ENCODE results near the gene DAAM1.

Gene DAAM1

DNA sequence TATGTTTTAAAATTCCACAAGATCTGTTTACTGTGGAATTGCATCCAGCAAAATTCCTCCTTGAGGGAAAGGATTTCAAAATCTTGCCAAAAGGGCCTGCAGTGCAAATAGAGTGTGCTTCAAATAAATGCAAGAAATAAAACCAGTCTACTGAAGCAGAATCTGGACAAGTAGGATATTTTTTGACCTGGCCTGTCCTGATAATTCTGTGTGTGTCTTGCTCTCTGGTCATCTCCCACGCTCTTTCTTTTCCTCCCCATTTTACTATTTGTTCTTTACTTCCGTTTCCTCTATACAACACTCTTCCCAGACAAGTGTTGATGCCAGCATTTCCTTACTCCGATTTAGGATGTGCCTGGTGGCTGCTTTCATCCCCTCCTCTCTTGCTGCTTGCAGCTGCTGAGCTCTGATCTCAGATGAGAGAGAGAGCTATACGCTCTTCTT, 160.8 kb downstream of the DAAM1 start:
- in situ Hi-C loops (cut with HindIII; ENCODE audit: low sequenced_read_pairs), result no loop called here
- TF ChIP-seq, protein P1, sequence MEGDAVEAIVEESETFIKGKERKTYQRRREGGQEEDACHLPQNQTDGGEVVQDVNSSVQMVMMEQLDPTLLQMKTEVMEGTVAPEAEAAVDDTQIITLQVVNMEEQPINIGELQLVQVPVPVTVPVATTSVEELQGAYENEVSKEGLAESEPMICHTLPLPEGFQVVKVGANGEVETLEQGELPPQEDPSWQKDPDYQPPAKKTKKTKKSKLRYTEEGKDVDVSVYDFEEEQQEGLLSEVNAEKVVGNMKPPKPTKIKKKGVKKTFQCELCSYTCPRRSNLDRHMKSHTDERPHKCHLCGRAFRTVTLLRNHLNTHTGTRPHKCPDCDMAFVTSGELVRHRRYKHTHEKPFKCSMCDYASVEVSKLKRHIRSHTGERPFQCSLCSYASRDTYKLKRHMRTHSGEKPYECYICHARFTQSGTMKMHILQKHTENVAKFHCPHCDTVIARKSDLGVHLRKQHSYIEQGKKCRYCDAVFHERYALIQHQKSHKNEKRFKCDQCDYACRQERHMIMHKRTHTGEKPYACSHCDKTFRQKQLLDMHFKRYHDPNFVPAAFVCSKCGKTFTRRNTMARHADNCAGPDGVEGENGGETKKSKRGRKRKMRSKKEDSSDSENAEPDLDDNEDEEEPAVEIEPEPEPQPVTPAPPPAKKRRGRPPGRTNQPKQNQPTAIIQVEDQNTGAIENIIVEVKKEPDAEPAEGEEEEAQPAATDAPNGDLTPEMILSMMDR (IDR thresholded peaks at IDR 0.05; ENCODE audit: low read depth, low read length), result no peak
- no peak for DNase-seq (ENCODE audit: low read depth, low spot score)
- H3K4me3 ChIP-seq (ENCODE audit: low read depth, low read length), result no peak overlapping the region

DNA sequence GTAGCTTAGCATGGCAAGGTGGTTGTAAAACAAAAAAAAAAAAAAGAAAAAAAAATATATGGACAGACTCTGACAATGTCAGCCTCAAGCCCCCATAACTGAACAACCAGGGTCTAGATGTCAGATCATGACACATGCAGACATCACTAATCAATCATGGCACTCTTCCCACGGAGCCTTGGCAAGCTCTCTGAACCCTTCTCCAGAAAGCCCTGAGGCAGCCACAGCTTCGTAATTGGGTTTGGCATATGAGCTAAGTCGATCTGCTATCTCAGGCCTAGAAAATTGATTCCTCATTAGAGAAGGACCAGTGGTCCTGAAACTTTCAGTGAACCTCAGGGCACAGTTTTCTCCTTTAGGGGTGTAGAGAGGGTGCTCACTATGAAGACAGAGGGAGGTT, 164.5 kb downstream of the DAAM1 start:
- TF ChIP-seq, protein P1 (IDR thresholded peaks at IDR 0.05; ENCODE audit: low read depth, low read length), result no peak
- in situ Hi-C loops (cut with HindIII; ENCODE audit: low sequenced_read_pairs), result no loop called here
- DNase-seq (ENCODE audit: low read depth, low spot score), result no peak
- no peak overlapping the region for H3K4me3 ChIP-seq (ENCODE audit: low read depth, low read length)

DNA sequence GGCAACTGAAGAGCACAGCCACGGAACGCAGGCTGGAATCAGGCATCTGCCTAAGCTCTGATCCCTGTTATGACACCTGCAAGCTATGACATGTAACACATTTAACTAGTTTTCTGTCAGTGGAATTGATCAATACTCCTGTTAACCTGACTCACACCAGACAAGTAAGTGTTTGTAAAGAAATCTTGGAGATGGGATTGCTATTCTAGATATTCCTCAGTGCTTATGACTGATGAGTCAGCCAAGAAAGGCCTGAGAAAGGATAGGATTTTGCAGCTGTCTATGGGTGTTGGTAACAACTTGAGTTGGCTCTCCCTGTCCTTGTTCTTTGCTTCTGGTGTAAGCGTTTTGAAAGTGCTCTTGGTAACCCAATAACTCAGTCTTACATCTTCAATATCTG, 166.2 kb downstream of the DAAM1 start:
- TF ChIP-seq, protein P1 (IDR thresholded peaks at IDR 0.05; ENCODE audit: low read depth, low read length), result no peak

DNA sequence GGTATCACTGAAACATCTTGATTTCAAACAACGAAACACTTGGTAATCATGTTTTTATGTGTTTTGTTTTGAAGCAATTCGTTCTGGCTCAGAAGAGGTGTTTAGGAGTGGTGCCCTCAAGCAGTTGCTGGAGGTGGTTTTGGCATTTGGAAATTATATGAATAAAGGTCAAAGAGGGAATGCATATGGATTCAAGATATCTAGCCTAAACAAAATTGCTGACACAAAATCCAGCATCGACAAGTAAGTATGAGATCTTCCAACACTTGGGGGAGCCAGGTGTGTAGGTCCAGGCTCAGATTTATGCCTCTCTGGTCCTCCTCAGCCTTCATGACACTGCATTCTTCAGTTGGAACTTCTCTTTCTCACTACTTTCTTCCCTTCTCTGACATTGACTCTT, 166.6 kb downstream of the DAAM1 start:
- TF ChIP-seq, protein P1 (IDR thresholded peaks at IDR 0.05; ENCODE audit: low read depth, low read length), result no peak
- no peak overlapping the region for H3K4me3 ChIP-seq (ENCODE audit: low read depth, low read length)
- in situ Hi-C loops (cut with HindIII; ENCODE audit: low sequenced_read_pairs), result no loop called here
- no peak for DNase-seq (ENCODE audit: low read depth, low spot score)

More for the DNA sequence above, 166.2 kb downstream of the DAAM1 start:
- DNase-seq (ENCODE audit: low read depth, low spot score), result no peak
- in situ Hi-C loops (cut with HindIII; ENCODE audit: low sequenced_read_pairs), result no loop called here
- H3K4me3 ChIP-seq (ENCODE audit: low read depth, low read length), result no peak overlapping the region

DNA sequence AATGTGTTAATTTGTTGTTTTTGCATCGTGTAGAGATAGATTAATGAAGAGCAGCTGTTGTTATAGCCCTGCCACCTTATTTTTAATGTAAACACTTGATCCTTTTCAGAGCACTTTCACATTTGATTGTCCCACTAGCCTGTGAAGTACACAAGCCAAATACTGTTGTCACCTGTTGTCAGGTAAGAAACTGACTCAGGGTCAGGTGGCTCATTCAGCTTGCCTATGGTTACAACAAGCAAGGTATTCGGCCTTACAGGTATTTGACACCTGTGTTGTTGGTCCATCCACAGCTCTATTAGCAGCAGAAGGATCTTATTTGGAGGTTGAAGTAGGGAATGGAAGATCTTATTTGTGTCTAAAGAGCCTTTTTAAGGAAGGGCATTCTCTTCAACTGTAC, 167.8 kb downstream of the DAAM1 start:
- no peak for DNase-seq (ENCODE audit: low read depth, low spot score)
- in situ Hi-C loops (cut with HindIII; ENCODE audit: low sequenced_read_pairs), result no loop called here
- TF ChIP-seq, protein P1 (IDR thresholded peaks at IDR 0.05; ENCODE audit: low read depth, low read length), result no peak
- no peak overlapping the region for H3K4me3 ChIP-seq (ENCODE audit: low read depth, low read length)

DNA sequence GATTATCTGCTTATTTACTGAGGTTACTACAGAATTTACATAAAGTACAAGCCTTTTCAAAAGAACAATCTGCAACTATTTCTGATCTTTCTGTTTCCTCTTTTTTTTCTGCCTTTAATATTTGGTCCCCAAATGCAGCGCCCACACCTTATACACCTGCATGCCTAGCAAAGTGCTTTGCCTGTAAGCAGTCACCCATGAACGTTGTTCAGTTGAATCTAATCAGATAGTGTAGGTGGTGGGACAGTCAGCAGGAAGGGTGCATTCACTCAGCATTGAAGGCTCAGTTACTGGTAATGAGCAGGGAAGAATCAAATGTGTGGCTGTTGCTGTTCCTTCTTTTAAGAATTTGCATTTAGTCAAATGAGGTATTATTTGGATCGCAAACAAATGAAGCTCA, 168.3 kb downstream of the DAAM1 start:
- TF ChIP-seq, protein P1 (IDR thresholded peaks at IDR 0.05; ENCODE audit: low read depth, low read length), result no peak
- no peak overlapping the region for H3K4me3 ChIP-seq (ENCODE audit: low read depth, low read length)
- no peak for DNase-seq (ENCODE audit: low read depth, low spot score)
- in situ Hi-C loops (cut with HindIII; ENCODE audit: low sequenced_read_pairs), result no loop called here

DNA sequence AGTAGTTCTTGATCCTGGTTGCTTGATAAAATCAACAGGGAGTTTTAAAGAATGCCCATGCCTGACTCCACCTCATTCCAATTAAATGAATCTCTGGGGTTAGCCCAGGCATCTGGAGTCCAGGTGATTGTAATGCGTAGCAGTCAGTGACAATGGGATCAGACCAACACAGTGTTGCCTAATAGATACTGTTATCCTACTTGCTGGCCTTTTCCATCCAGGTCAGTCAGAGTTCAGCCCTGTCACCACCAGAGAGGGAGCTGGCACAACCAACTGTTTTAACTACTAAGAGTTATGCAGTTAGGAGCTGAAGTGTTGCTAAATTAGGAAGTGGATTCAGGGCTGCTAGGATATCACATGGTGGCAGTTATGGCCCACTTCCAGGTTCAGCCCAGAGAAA, 169.6 kb downstream of the DAAM1 start:
- TF ChIP-seq, protein P1 (IDR thresholded peaks at IDR 0.05; ENCODE audit: low read depth, low read length), result no peak
- H3K4me3 ChIP-seq (ENCODE audit: low read depth, low read length), result no peak overlapping the region
- in situ Hi-C loops (cut with HindIII; ENCODE audit: low sequenced_read_pairs), result no loop called here
- no peak for DNase-seq (ENCODE audit: low read depth, low spot score)
